ENCODE measurements around the gene HPS6. TPM values are rescaled to one million over a fixed set of nuclear protein-coding genes. Genes with fewer than 3 reads are reported as not detected.

Gene HPS6
- total RNA-seq: 40.9 and 51.7 TPM in 2 replicates

GRCh38 chr10:102064868-102065560, at the start of gene HPS6:
TSS of gene HPS6 (plus strand) at chr10:102065349. CDS start at chr10:102065475, 126 bp downstream.

DNA sequence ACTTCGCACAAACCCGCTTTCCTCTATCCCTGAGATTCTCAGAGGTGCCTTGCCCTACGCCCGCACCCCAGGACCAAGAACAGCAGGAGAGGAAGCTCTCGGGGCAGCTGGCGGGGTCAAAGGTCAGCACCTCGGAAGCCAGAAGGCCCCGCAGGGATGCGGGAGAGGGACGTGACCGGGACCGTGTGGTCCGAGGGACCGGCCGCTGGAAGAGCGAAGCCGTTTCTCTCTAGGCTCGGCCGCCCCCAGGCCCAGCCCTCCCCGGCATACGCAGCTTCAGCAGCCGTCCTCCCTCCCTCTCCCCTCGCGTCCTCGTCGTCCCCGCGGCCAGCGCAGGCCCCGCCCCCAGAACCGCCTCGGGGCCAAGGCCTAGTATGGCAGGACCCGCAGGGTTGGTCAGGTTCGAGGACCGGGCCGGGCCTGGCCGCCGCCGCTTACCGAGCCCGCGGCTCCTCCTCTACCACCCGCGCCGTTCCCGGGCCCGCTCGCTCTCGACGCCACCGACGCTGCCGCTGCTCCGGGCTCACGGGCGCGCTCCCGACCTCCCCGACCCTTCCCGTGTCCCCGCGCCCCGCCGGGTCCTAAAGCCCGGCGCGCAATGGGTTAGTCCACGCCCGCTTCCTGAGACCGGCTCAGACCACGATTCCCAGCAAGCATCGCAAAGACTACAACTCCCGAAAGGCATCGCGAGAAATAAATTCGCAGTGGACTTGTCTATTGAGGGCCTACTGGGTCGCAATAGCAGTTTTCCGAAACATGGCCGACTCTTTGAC, 9.3 kb upstream of the HPS6 start, which contains the start of gene ARMH3:
TSS of gene ARMH3 (minus strand) at position 527 of the 773 bp plus-strand sequence. CDS start 16,059 bp downstream, outside the sequence.

Other genes with a start within 250 kb of the HPS6 start
- gene OGA, start 246.9 kb upstream of the HPS6 start, total RNA-seq: 123 and 142 TPM in 2 replicates
- 0.55 and 0.62 TPM in 2 replicates for gene KCNIP2, start 221.5 kb upstream of the HPS6 start, total RNA-seq
- 10.7 and 13.2 TPM in 2 replicates for gene ARMH3, start 9.2 kb upstream of the HPS6 start, total RNA-seq
- 28.4 and 37.0 TPM in 2 replicates for gene LDB1, start 55.0 kb downstream of the HPS6 start, total RNA-seq
- 13.1 and 17.6 TPM in 2 replicates for gene PPRC1, start 67.7 kb downstream of the HPS6 start, total RNA-seq
- gene NOLC1, start 87.0 kb downstream of the HPS6 start, total RNA-seq: 27.4 and 35.1 TPM in 2 replicates
- 0.12 TPM in 1 of 2 replicates, not detected in the other for gene ELOVL3, start 160.9 kb downstream of the HPS6 start, total RNA-seq
- gene PITX3, start 176.2 kb downstream of the HPS6 start, total RNA-seq: not detected in 2 replicates
- 28.8 and 32.1 TPM in 2 replicates for gene GBF1, start 180.2 kb downstream of the HPS6 start, total RNA-seq

Data from uterine smooth muscle cell (primary cell).